Activated B cell treated with CpG ODN at 0.5 μM for 24 hours (primary cell): ENCODE results near the gene FAH. TPM values are rescaled to one million over a fixed set of nuclear protein-coding genes. Genes with fewer than 3 reads are reported as not detected.

ENCODE experiments used
- ATAC-seq: fragments of 200-7000 bp; cut with Tn5 transposase; one replicate; pipeline ENCODE4 v1.10.0; 2021; ENCODE audit warnings: low read depth, mild to moderate bottlenecking, moderate library complexity
- CTCF ChIA-PET: fragments of 350-600 bp; sonication (Branson Sonifier 250); formaldehyde crosslinking; loops from one replicate; lab custom pipeline; 2021; ENCODE audit warnings: antibody characterized with exemption; lab: Charles Lee
- POLR2A ChIA-PET: fragments of 350-600 bp; sonication (Branson Sonifier 250); formaldehyde crosslinking; loops from one replicate; lab custom pipeline; 2021; ENCODE audit warnings: antibody characterized with exemption; lab: Charles Lee
- DNase-seq: peaks from one replicate; pipeline ENCODE4 v3.0.0; 2022
- H3K27ac Mint-ChIP-seq: one replicate; pipeline ENCODE4 v1.8.0; 2020; ENCODE audit warnings: mixed read lengths
- H3K27me3 Mint-ChIP-seq: one replicate; pipeline ENCODE4 v1.8.0; 2021; ENCODE audit warnings: mixed read lengths
- H3K36me3 Mint-ChIP-seq: one replicate; pipeline ENCODE4 v1.8.0; 2021; ENCODE audit warnings: low read depth, mixed read lengths
- H3K4me1 Mint-ChIP-seq: one replicate; pipeline ENCODE4 v1.8.0; 2021; ENCODE audit warnings: mixed read lengths
- H3K4me3 Mint-ChIP-seq: one replicate; pipeline ENCODE4 v1.8.0; 2020; ENCODE audit warnings: mild to moderate bottlenecking, mixed read lengths
- H3K9me3 Mint-ChIP-seq: one replicate; pipeline ENCODE4 v1.8.0; 2020; ENCODE audit warnings: mixed read lengths
- intact Hi-C: fragments of 100-400 bp; cut with micrococcal nuclease; formaldehyde crosslinking; loops from one replicate; pipeline ENCODE4 v1.15.1; 2024
- total RNA-seq: library from RNA; stranded (reverse); gene quantifications from 2 replicates; pipeline ENCODE4 v1.2.3, GENCODE V29; 2022
- TF ChIP-seq, protein P1 (sequence below): fragments of 200-600 bp; IDR thresholded peaks from one replicate; pipeline ENCODE4 v1.8.0; 2022; ENCODE audit warnings: antibody characterized with exemption, mild to moderate bottlenecking

The FAH gene
- total RNA-seq, 1 donor from 2014 or later: 8.6 TPM

DNA sequence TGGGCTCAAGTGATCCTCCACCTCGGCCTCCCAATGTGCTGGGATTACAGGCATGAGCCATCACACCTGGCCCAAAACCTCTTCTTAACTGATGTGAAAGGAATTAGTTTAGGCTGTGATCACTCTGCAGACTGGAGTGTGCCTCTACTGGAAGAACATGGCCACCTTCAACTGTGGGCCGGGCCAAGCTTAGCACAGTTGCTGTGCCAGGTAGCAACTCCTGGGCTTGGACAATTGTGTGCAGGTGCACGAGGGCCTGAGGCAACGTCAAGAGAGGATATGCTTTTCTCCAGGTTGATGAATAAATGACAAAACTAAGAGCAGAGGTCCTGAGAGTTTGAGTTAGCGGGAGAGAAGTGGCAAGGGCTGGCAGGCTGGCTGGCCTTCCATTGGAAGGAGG is 6.5 kb downstream of the FAH start:
- no peaks in the 10 kb centered on the region for H3K36me3 Mint-ChIP-seq
- no peak for DNase-seq
- H3K27ac Mint-ChIP-seq: no peak overlapping the region
- ChIA-PET POLR2A (interaction anchor here (1.3 kb wide), 1 partner anchor 236 kb away, joined by 3 read pairs; no protein-coding TSS in a partner anchor), CTCF (no interaction called here)
- H3K9me3 Mint-ChIP-seq: peaks cover 2% of the 10 kb centered on the region
- intact Hi-C loops: no loop called here
- TF ChIP-seq, protein P1, sequence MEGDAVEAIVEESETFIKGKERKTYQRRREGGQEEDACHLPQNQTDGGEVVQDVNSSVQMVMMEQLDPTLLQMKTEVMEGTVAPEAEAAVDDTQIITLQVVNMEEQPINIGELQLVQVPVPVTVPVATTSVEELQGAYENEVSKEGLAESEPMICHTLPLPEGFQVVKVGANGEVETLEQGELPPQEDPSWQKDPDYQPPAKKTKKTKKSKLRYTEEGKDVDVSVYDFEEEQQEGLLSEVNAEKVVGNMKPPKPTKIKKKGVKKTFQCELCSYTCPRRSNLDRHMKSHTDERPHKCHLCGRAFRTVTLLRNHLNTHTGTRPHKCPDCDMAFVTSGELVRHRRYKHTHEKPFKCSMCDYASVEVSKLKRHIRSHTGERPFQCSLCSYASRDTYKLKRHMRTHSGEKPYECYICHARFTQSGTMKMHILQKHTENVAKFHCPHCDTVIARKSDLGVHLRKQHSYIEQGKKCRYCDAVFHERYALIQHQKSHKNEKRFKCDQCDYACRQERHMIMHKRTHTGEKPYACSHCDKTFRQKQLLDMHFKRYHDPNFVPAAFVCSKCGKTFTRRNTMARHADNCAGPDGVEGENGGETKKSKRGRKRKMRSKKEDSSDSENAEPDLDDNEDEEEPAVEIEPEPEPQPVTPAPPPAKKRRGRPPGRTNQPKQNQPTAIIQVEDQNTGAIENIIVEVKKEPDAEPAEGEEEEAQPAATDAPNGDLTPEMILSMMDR: no peak
- no peak for ATAC-seq
- no peaks in the 10 kb centered on the region for H3K27me3 Mint-ChIP-seq
- H3K4me3 Mint-ChIP-seq: no peak overlapping the region
- H3K4me1 Mint-ChIP-seq: peaks cover 30% of the 10 kb centered on the region

DNA sequence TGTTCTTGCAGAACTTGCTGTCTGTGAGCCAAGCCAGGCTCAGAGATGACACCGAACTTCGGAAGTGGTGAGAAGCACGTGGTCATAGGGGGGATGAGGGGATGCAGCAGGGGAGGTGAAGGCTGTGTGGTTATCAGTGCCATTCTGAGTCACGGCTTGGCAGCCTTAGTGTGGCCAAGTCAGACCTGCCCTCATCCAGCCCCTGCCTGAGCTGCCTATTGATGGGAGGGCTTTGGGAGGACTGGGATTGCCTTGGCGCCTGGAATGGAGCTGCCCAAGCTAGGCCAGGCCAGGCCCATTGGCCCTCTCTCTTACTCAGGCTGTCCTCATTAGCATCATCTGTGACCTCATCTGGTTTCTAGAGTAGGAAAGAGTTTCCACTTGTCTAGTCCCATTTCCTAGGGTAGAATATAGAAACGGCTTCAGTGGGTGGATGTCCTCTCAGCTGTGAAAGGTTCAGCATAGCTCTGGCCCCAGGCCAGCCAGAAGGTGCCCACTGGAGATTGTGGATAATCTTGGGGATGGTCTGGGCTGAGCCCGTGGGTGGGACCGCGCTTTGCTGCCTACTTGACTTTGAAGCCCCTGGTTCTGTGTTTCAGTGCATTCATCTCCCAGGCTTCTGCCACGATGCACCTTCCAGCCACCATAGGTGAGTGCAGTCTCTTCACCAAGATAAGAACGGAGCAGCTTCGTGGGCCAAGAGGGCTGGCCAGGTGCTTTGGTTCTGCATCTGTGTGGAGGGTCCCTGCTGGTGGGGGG is 7.2 kb downstream of the FAH start:
- ChIA-PET POLR2A (interaction anchor here (0.9 kb wide), 1 partner anchor 8 kb away, joined by 5 read pairs; no protein-coding TSS in a partner anchor), CTCF (interaction anchor here (1.1 kb wide), 1 partner anchor 13 kb away, joined by 4 read pairs; no protein-coding TSS in a partner anchor)
- Mint-ChIP-seq H3K4me1 (peaks cover 30% of the 10 kb centered on the region), H3K27ac (no peak overlapping the region), H3K9me3 (peaks cover 2% of the 10 kb centered on the region), H3K27me3 (no peaks in the 10 kb centered on the region), H3K4me3 (no peak overlapping the region), H3K36me3 (no peaks in the 10 kb centered on the region)
- TF ChIP-seq, protein P1: no peak
- DNase-seq (no peak), ATAC-seq (no peak)
- intact Hi-C loops: no loop called here

DNA sequence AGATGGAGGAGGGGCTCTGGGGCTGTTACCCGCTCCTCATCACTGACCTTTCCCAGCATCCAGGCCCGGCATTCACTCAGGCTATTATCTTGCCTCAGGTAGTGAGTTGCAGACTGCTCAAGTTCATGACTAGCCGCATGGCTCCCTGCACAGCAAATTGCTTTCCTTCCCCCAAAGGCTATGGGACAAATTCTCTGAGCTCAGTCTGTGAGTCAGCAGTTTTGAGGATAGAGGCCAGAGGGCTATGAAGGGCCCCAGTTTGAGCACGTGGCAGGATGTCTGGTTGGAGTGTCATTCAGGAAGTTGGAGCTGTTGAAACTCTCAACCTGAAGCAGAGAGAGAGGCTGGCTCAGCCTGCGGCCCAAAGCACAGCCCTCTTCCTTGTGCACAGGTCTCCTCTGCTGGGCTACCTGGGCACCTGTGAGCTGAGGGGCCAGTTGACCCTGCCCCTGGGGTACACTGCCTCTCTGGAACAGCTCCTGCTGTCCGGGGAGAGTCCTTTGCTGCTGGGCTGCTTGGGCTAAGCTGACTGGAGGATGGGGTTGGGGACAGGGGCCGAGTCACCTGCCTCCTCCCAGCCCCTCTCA is 7.9 kb downstream of the FAH start:
- Mint-ChIP-seq H3K4me1 (peaks cover 25% of the 10 kb centered on the region), H3K9me3 (peaks cover 2% of the 10 kb centered on the region), H3K27me3 (no peaks in the 10 kb centered on the region), H3K27ac (no peak overlapping the region), H3K36me3 (no peaks in the 10 kb centered on the region), H3K4me3 (no peak overlapping the region)
- TF ChIP-seq, protein P1: no peak
- POLR2A ChIA-PET: interaction anchor here (0.9 kb wide), 1 partner anchor 9 kb away, joined by 5 read pairs; no protein-coding TSS in a partner anchor
- CTCF ChIA-PET: interaction anchor here (1.1 kb wide), 1 partner anchor 12 kb away, joined by 4 read pairs; no protein-coding TSS in a partner anchor
- no peak for DNase-seq
- peak; percentile 77 for ATAC-seq
- intact Hi-C loops: no loop called here

- ATAC-seq (no peak), DNase-seq (no peak)
- no peaks in the 10 kb centered on the region for H3K36me3 Mint-ChIP-seq
- no peak overlapping the region for H3K27ac Mint-ChIP-seq
- CTCF ChIA-PET: interaction anchor here (1.1 kb wide), 1 partner anchor 11 kb away, joined by 4 read pairs; no protein-coding TSS in a partner anchor
- peaks cover 2% of the 10 kb centered on the region for H3K9me3 Mint-ChIP-seq
- POLR2A ChIA-PET: no interaction called here
- H3K4me3 Mint-ChIP-seq: no peak overlapping the region
- no peaks in the 10 kb centered on the region for H3K27me3 Mint-ChIP-seq
- intact Hi-C loops: no loop called here
- TF ChIP-seq, protein P1: no peak
- H3K4me1 Mint-ChIP-seq: peaks cover 24% of the 10 kb centered on the region
Measured at GRCh38 chr15:80161468-80162016, 8.7 kb downstream of the FAH start.

- TF ChIP-seq, protein P1: no peak
- ChIA-PET POLR2A (no interaction called here), CTCF (no interaction called here)
- H3K36me3 Mint-ChIP-seq: no peaks in the 10 kb centered on the region
- H3K27me3 Mint-ChIP-seq: no peaks in the 10 kb centered on the region
- no peak overlapping the region for H3K4me3 Mint-ChIP-seq
- intact Hi-C loops: no loop called here
- H3K4me1 Mint-ChIP-seq: peaks cover 24% of the 10 kb centered on the region
- no peak for DNase-seq
- H3K27ac Mint-ChIP-seq: no peak overlapping the region
- ATAC-seq: no peak
- H3K9me3 Mint-ChIP-seq: peaks cover 2% of the 10 kb centered on the region
Measured at GRCh38 chr15:80162059-80162554, 9.3 kb downstream of the FAH start.
